ENCODE data around the gene NDST1.

NDST1 gene

DNA sequence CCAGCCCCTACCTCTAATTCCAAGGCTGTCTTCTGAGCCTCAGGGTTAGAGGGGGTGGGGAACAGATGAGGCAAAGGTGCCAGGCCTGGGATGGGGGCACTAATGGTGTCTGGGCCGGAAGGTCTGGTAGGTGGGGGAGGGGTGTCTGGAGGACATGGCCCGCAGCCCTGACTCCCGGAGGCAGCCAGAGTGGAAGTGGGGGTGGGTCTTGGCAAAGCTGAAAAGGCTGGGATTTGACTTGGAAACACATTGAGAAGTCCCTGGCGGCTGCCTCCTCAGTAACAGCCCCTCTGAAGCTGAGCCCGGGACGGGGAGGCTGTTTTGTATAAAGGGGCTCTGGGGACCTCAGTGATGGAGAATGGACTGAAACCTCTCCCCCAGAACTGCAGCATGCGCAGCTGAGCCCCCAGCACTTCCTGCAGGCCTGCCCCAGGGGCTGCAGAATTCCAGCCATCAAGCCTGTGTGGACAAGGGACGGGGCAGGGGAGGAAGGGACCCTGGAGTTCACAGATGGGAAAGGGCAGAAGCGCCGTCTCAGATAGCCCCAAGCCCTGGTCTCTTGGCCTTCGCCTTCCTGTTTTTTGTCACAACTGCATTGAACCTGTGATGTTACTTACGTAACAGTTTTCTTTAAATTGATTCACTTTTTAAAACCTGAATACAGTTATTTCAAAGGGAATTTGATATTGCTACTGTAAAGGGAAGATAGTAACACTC, 83.2 kb downstream of the NDST1 start (continued):
- TF ChIP-seq, protein P1, sequence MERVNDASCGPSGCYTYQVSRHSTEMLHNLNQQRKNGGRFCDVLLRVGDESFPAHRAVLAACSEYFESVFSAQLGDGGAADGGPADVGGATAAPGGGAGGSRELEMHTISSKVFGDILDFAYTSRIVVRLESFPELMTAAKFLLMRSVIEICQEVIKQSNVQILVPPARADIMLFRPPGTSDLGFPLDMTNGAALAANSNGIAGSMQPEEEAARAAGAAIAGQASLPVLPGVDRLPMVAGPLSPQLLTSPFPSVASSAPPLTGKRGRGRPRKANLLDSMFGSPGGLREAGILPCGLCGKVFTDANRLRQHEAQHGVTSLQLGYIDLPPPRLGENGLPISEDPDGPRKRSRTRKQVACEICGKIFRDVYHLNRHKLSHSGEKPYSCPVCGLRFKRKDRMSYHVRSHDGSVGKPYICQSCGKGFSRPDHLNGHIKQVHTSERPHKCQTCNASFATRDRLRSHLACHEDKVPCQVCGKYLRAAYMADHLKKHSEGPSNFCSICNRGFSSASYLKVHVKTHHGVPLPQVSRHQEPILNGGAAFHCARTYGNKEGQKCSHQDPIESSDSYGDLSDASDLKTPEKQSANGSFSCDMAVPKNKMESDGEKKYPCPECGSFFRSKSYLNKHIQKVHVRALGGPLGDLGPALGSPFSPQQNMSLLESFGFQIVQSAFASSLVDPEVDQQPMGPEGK (CRISPR knock-in tag; IDR thresholded peaks at IDR 0.05; ENCODE audit: borderline replicate concordance): 0 out of 2 replicates have a peak, but pooled peaks have one; percentile 38
- TF ChIP-seq ESRRG (CRISPR knock-in tag; IDR thresholded peaks at IDR 0.05) (no peak), ZNF8 (CRISPR knock-in tag; IDR thresholded peaks at IDR 0.05) (no peak), ZNF565 (CRISPR knock-in tag; conservative IDR thresholded peaks at IDR 0.05; ENCODE audit: low read depth) (no peak), RARB (CRISPR knock-in tag; IDR thresholded peaks at IDR 0.05) (no peak)

DNA sequence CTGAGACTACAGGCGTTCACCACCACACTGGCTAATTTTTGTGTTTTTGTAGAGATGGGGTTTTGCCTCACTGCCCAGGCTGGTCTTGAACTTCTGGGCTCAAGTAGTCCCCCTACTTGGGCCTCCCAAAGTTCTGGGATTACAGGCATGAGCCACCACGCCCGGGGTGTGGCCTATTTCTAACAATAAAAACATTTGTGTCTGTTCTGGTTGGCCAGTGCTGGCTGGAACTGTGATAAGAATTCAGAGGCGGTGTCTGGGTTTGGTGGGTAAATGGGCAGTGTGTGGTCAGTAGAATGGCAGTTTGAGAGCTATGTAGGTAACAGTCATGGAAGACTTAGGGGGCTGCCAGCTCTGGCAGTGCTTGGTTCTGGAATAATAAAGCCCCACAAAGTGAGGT, 85.7 kb downstream of the NDST1 start:
- no peak for ATAC-seq
- TF ChIP-seq BACH2 (CRISPR knock-in tag; IDR thresholded peaks at IDR 0.05; ENCODE audit: borderline replicate concordance): no peak
- TF ChIP-seq, protein P2, sequence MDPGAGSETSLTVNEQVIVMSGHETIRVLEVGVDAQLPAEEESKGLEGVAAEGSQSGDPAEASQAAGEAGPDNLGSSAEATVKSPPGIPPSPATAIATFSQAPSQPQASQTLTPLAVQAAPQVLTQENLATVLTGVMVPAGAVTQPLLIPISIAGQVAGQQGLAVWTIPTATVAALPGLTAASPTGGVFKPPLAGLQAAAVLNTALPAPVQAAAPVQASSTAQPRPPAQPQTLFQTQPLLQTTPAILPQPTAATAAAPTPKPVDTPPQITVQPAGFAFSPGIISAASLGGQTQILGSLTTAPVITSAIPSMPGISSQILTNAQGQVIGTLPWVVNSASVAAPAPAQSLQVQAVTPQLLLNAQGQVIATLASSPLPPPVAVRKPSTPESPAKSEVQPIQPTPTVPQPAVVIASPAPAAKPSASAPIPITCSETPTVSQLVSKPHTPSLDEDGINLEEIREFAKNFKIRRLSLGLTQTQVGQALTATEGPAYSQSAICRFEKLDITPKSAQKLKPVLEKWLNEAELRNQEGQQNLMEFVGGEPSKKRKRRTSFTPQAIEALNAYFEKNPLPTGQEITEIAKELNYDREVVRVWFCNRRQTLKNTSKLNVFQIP (CRISPR knock-in tag; IDR thresholded peaks at IDR 0.05; ENCODE audit: borderline replicate concordance, low read depth): no peak
- TF ChIP-seq ISL1 (CRISPR knock-in tag; IDR thresholded peaks at IDR 0.05): no peak

DNA sequence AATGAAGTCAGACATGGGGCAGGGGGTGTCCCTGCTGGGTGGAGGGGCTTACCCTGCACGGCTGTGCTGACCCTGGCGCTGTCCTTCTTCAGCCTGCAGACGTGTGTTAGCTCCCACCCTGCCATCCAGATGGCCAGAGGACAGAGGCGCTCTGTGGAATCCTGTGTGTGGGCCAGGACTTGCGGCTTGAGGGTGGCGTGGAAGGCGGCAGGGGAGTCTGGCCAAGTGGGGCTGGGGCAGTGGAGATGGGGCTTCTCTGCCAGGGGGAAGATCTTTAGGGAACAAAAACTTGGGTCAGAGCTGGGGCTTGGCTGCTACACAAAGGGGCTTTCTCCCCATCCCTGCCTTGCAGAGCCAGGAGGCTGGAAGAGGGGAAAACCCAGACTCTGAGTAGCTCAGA, 86.1 kb downstream of the NDST1 start:
- no peak for ATAC-seq
- no peak for TF ChIP-seq TOX (CRISPR knock-in tag; IDR thresholded peaks at IDR 0.05; ENCODE audit: borderline replicate concordance)
- no peak for TF ChIP-seq GLIS3 (CRISPR knock-in tag; IDR thresholded peaks at IDR 0.05)
- TF ChIP-seq ZFP3 (CRISPR knock-in tag; IDR thresholded peaks at IDR 0.05): no peak
- no peak for TF ChIP-seq TCF4 (CRISPR knock-in tag; IDR thresholded peaks at IDR 0.05; ENCODE audit: borderline replicate concordance)
- no peak for TF ChIP-seq ZNF565 (CRISPR knock-in tag; conservative IDR thresholded peaks at IDR 0.05; ENCODE audit: low read depth)
- TF ChIP-seq ZNF8 (CRISPR knock-in tag; IDR thresholded peaks at IDR 0.05): no peak
- no peak for TF ChIP-seq RARB (CRISPR knock-in tag; IDR thresholded peaks at IDR 0.05)
- TF ChIP-seq, protein P2 (CRISPR knock-in tag; IDR thresholded peaks at IDR 0.05; ENCODE audit: borderline replicate concordance, low read depth): no peak
- TF ChIP-seq, protein P3, sequence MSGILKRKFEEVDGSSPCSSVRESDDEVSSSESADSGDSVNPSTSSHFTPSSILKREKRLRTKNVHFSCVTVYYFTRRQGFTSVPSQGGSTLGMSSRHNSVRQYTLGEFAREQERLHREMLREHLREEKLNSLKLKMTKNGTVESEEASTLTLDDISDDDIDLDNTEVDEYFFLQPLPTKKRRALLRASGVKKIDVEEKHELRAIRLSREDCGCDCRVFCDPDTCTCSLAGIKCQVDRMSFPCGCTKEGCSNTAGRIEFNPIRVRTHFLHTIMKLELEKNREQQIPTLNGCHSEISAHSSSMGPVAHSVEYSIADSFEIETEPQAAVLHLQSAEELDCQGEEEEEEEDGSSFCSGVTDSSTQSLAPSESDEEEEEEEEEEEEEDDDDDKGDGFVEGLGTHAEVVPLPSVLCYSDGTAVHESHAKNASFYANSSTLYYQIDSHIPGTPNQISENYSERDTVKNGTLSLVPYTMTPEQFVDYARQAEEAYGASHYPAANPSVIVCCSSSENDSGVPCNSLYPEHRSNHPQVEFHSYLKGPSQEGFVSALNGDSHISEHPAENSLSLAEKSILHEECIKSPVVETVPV (CRISPR knock-in tag; IDR thresholded peaks at IDR 0.05): no peak
- TF ChIP-seq ZNF70 (CRISPR knock-in tag; IDR thresholded peaks at IDR 0.05): no peak
- TF ChIP-seq, protein P4, sequence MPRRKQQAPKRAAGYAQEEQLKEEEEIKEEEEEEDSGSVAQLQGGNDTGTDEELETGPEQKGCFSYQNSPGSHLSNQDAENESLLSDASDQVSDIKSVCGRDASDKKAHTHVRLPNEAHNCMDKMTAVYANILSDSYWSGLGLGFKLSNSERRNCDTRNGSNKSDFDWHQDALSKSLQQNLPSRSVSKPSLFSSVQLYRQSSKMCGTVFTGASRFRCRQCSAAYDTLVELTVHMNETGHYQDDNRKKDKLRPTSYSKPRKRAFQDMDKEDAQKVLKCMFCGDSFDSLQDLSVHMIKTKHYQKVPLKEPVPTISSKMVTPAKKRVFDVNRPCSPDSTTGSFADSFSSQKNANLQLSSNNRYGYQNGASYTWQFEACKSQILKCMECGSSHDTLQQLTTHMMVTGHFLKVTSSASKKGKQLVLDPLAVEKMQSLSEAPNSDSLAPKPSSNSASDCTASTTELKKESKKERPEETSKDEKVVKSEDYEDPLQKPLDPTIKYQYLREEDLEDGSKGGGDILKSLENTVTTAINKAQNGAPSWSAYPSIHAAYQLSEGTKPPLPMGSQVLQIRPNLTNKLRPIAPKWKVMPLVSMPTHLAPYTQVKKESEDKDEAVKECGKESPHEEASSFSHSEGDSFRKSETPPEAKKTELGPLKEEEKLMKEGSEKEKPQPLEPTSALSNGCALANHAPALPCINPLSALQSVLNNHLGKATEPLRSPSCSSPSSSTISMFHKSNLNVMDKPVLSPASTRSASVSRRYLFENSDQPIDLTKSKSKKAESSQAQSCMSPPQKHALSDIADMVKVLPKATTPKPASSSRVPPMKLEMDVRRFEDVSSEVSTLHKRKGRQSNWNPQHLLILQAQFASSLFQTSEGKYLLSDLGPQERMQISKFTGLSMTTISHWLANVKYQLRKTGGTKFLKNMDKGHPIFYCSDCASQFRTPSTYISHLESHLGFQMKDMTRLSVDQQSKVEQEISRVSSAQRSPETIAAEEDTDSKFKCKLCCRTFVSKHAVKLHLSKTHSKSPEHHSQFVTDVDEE (CRISPR knock-in tag; IDR thresholded peaks at IDR 0.05): no peak
- no peak for TF ChIP-seq SNAI2 (CRISPR knock-in tag; IDR thresholded peaks at IDR 0.05)
- no peak for TF ChIP-seq OSR1 (CRISPR knock-in tag; IDR thresholded peaks at IDR 0.05)
- no peak for TF ChIP-seq ZFP30 (CRISPR knock-in tag; IDR thresholded peaks at IDR 0.05)
- no peak for TF ChIP-seq PPARA (CRISPR knock-in tag; IDR thresholded peaks at IDR 0.05; ENCODE audit: borderline replicate concordance)

All from SK-N-SH treated with all-trans-retinoic acid at 6 μM for 48 hours (cell line).